Measurements from ENCODE around the gene SYNGR3. TPM values are rescaled to one million over a fixed set of nuclear protein-coding genes. Genes with fewer than 3 reads are reported as not detected.
A peak's percentile ranks its signal among the peaks of the same experiment; 100 is the strongest.

Gene SYNGR3, protein sequence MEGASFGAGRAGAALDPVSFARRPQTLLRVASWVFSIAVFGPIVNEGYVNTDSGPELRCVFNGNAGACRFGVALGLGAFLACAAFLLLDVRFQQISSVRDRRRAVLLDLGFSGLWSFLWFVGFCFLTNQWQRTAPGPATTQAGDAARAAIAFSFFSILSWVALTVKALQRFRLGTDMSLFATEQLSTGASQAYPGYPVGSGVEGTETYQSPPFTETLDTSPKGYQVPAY
- 5.5 TPM for polyA plus RNA-seq (2013, experiment 1 of 2)
- 8.5 TPM for polyA plus RNA-seq (2013, experiment 2 of 2)

DNA sequence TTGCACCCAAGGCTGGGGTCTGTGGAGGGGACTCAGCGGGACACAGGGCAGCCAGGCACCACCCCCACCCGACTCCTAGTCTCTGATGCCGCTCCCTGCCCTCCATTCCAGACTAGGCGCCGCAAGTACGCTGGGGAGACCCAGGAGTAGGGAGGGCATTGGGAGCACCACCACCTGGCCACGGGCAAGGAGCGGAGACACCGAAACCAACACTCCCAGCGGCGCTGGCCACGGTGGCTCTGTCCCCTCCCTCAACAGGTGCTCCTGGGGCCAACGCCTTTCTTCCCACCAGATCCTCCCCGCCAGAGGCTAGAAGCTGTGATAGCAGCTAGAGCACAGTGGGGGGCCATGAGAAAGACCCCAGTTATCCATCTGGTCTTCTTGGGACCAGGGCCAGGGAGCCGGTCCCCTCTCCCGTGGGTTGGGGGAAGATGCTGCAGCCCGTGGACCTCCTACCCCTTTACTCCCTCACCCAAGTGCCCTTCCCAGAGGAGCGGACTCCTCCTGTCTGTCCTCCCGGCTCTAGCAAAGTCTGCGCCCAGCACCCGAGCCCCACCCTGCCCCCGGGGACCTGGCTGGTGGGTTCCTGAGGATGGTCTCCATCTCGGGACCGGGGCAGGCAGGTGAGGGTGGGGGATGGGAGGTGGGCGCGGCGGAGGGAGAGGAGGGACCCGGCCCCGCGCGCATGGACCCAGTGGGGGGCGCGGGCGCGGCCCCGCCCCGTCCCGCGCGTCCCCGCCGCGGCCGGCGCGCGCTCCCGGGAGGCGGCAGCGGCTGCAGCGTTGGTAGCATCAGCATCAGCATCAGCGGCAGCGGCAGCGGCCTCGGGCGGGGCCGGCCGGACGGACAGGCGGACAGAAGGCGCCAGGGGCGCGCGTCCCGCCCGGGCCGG is at the start of gene SYNGR3:
SYNGR3 (plus strand) TSS at position 762 of the 892 bp plus-strand sequence. CDS start 133 bp downstream, outside the sequence.
- WGBS, result 7% methylated on average over 65 of the region's 67 CpGs
- Histone ChIP-seq H3K36me3 (ENCODE audit: insufficient read depth, low read length) (peaks cover 13% of the 10 kb centered on the region), H3K4me3 (ENCODE audit: low read length) (peak within 1 kb of the TSS; percentile 73), H3K27ac (ENCODE audit: low read depth, low read length) (peak within 1 kb of the TSS; percentile 48; the same call in 1 of the 2 replicates), H3K9me3 (ENCODE audit: insufficient read depth, low read depth, low read length) (no peaks in the 10 kb centered on the region), H3K27me3 (ENCODE audit: insufficient read depth, low read length) (peaks cover 39% of the 10 kb centered on the region), H3K9ac (ENCODE audit: low read depth, low read length) (peak within 1 kb of the TSS; percentile 58), H3K4me1 (ENCODE audit: insufficient read depth, low read length) (peaks cover 4% of the 10 kb centered on the region; the same call in 1 of the 2 replicates)

DNA sequence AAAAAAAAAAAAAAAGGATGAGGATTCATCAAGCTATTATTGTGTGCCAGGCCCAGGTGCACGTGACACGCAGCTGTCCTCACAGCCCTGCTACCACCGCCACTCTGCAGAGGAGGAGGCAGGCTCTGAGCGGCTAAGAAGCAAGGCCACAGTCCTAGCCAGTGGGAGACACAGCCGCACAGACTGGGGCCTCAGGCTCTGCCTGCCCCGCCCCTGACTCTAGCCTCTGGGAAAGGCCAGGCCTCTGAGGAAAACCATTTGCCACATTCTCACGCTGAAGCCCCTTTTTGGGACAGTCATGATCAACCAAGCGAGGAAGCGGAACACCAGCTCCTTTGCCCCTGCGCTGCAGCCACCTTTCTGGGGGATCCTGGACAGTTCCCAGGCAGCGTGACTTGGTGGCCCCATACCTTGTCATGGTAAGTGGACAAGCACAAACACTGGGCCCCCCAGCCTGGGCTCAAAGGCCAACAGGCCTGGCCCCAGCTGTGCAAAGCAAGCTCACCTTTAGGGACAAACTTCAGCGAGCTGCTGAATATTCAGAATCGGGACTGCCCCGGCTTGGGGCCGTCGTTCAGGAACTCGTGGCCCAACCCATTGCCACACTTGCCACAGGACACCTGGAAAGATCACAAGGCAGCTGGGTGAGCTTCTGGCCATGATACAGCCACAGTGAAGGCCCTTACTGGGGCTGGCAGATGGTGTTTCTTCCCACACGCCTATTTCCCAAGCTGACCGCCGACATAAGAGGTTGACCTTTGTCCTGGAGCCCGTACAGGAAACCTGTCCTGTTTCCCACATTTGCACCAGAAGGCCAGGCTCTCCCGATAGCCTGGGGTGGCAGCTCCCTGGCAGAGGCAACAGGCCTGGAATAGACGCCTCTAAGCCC is 49.3 kb upstream of the SYNGR3 start:
- Histone ChIP-seq H3K4me1 (ENCODE audit: insufficient read depth, low read length) (0 out of 2 replicates have a peak, but pooled peaks cover 5% of the 10 kb centered on the region), H3K27ac (ENCODE audit: low read depth, low read length) (no peak overlapping the region), H3K9me3 (ENCODE audit: insufficient read depth, low read depth, low read length) (no peaks in the 10 kb centered on the region), H3K36me3 (ENCODE audit: insufficient read depth, low read length) (peaks cover 21% of the 10 kb centered on the region), H3K27me3 (ENCODE audit: insufficient read depth, low read length) (peaks cover 5% of the 10 kb centered on the region; the same call in 1 of the 2 replicates), H3K4me3 (ENCODE audit: low read length) (no peak overlapping the region), H3K9ac (ENCODE audit: low read depth, low read length) (no peak overlapping the region)
- whole genome bisulfite sequencing, result 96% methylated on average over 23 of the region's 23 CpGs

DNA sequence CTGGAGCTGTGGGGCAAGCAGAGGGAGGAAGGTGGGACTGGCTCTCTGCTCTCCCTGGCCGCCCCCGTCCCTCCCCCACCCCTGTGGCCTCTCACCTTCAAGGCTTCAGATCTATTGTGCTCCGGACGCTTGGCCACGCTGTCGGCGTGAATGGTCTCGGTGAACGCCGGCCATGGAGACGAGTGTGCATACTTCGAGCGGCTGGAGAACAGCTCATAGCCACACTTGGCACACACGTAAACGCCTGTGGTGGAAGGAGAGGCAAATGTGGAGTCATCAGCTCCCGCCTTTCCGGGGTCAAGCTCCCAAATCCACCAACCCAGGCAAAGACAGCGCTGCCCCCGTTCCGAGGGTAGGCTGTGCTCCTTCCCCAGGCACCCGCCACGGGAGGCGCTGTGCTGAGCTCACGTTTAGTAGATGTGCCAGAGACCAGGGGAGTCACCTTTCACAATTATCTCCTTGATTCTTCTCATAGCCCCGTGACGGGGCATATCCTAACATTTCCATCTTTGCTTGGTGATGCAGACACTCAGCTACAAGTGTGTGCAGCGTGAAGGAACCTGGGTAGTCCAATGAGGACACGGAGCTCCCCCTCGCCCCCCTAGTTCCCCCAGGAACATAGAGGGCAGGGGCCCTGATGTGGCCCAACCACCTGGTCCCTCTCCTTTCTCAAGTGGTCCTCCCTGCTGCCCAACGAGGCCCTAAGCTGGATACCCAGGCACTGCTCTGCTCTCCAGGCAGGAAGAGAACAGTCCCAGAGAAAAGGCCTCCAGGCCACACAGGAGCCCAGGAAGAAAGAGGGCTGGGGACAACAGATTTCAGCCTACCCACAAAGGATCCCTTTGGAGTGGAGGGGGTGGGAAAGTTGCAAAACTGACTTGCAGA is 48.4 kb upstream of the SYNGR3 start:
- Histone ChIP-seq H3K27me3 (ENCODE audit: insufficient read depth, low read length) (peaks cover 5% of the 10 kb centered on the region; the same call in 1 of the 2 replicates), H3K4me1 (ENCODE audit: insufficient read depth, low read length) (0 out of 2 replicates have a peak, but pooled peaks cover 5% of the 10 kb centered on the region), H3K9me3 (ENCODE audit: insufficient read depth, low read depth, low read length) (no peaks in the 10 kb centered on the region), H3K4me3 (ENCODE audit: low read length) (peak overlapping the region; percentile 71; the same call in 1 of the 2 replicates), H3K36me3 (ENCODE audit: insufficient read depth, low read length) (peaks cover 21% of the 10 kb centered on the region), H3K9ac (ENCODE audit: low read depth, low read length) (no peak overlapping the region), H3K27ac (ENCODE audit: low read depth, low read length) (no peak overlapping the region)
- 84% methylated on average over 30 of the region's 30 CpGs for WGBS

DNA sequence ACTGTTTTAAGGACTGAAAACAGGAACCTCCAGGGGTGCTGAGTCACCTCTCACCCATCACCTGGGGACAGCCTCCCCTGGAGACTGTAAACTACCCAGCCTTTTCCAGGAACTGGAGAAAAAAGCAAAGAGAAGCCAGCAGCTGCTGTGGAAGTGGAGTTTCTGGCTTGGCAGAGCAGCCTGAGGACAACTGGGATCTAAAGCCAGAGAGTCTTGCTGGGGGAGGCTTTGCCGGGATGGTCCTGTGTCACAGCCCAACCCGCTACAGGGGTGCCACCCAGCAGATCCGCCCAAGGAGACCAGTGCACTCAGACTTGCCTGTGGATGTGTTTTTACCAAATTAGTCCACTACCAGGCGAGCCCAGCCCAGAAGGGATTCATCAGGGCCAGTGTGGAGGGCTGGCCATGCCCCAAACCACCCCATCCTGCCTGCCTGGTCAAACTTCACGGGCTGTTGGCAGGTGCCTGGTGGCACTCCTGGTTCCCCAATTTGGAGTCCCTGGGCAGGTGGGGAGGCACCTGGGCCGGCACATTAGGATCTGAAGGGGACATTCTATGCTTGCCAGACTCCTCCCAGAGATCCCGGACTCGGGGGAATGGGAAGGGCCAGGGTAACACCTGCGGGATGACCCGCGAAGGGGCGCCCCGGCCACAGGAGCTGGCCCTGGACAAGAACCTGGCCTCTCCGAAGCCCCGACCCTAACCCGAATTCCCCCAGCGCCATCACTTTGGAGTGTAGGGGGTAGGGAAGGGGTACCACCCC is 47.5 kb upstream of the SYNGR3 start:
- peak overlapping the region; percentile 37 for H3K9ac ChIP-seq (ENCODE audit: low read depth, low read length)
- no peaks in the 10 kb centered on the region for H3K9me3 ChIP-seq (ENCODE audit: insufficient read depth, low read depth, low read length)
- H3K27ac ChIP-seq (ENCODE audit: low read depth, low read length), result no peak overlapping the region
- peaks cover 5% of the 10 kb centered on the region; the same call in 1 of the 2 replicates for H3K27me3 ChIP-seq (ENCODE audit: insufficient read depth, low read length)
- 0 out of 2 replicates have a peak, but pooled peaks cover 5% of the 10 kb centered on the region for H3K4me1 ChIP-seq (ENCODE audit: insufficient read depth, low read length)
- peak overlapping the region; percentile 71 for H3K4me3 ChIP-seq (ENCODE audit: low read length)
- WGBS, result 34% methylated on average over 14 of the region's 17 CpGs
- peaks cover 21% of the 10 kb centered on the region for H3K36me3 ChIP-seq (ENCODE audit: insufficient read depth, low read length)

DNA sequence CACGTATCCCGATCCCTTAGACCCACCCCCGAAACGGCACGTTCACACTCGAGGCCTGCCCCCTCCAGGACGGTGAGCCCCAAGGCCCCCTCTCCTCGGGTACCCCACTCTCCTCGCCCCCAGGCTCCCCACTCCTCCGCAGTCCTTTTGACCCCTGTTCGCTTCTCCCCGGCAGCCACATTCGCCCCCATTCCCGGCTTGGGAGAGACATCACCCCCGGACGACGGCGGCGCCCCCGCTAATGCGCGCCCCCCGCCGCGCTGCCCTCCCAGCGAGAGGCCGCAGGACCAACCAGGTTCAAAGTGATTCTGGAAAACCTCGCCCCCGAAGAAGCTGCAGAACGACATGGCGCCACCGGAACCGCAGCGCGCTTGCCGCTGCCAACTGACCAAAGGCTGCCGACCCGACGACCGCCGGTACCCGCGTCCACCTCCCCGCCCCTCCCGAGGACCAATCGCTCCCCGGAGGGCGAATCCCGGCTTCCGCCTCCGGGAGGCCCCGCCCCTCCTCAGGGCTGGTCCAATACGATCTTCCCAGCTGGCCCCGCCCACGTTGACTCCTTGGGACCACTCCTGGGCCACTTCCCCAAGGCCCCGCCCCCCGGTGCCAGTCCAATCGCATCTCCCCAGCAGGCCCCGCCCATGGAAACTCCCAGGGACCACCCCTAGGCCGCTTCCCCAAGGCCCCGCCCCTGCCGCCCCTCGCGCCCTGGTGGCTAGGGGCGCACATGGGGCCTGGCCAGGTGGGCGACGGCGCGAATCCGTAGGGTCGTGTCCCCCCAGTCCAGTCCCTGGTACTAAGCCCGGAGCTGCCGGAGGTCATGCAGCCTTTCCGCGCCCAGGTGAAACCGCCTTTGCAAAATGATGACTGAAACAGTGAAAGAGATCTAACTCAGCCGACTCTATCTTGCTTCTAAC is 46.7 kb upstream of the SYNGR3 start, which contains the start of gene MSRB1:
MSRB1 (minus strand) TSS at position 390 of the 917 bp plus-strand sequence; CDS start at position 347, 43 bp downstream.
- H3K4me1 ChIP-seq (ENCODE audit: insufficient read depth, low read length), result 0 out of 2 replicates have a peak, but pooled peaks cover 5% of the 10 kb centered on the region
- H3K9me3 ChIP-seq (ENCODE audit: insufficient read depth, low read depth, low read length), result no peaks in the 10 kb centered on the region
- H3K27me3 ChIP-seq (ENCODE audit: insufficient read depth, low read length), result peaks cover 5% of the 10 kb centered on the region; the same call in 1 of the 2 replicates
- no peak within 1 kb of the TSS for H3K27ac ChIP-seq (ENCODE audit: low read depth, low read length)
- H3K4me3 ChIP-seq (ENCODE audit: low read length), result peak within 1 kb of the TSS; percentile 71
- peak within 1 kb of the TSS; percentile 37 for H3K9ac ChIP-seq (ENCODE audit: low read depth, low read length)
- H3K36me3 ChIP-seq (ENCODE audit: insufficient read depth, low read length), result peaks cover 20% of the 10 kb centered on the region
- WGBS, result 5% methylated on average over 77 of the region's 77 CpGs

DNA sequence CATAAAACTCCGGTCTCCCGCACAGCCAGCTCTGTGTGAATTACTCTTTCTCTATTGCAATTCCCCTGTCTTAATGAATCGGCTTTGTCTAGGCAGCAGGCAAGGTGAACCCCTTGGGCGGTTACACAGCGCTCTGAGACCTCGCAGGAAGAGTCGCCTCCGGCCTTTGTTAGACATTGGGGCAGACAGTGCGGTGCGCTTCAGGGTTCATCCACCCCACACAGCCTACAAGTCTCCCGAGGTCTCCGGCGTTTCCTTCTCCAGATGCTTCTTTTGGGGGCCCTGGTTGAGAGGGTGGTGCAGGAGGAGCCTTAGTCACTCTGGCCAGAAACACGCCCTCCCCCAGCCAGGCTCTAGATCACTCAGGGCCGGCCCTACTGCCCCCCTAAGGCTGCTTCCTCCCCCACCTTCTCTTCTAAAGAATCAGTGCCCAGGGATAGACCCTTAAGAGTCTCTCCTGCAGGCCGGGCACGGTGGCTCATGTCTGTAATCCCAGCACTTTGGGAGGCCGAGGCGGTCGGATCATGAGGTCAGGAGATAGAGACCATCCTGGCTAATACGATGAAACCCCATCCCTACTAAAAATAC is 45.1 kb upstream of the SYNGR3 start:
- Histone ChIP-seq H3K27me3 (ENCODE audit: insufficient read depth, low read length) (peaks cover 5% of the 10 kb centered on the region; the same call in 1 of the 2 replicates), H3K36me3 (ENCODE audit: insufficient read depth, low read length) (peaks cover 8% of the 10 kb centered on the region), H3K27ac (ENCODE audit: low read depth, low read length) (no peak overlapping the region), H3K9ac (ENCODE audit: low read depth, low read length) (no peak overlapping the region), H3K9me3 (ENCODE audit: insufficient read depth, low read depth, low read length) (no peaks in the 10 kb centered on the region), H3K4me3 (ENCODE audit: low read length) (no peak overlapping the region), H3K4me1 (ENCODE audit: insufficient read depth, low read length) (0 out of 2 replicates have a peak, but pooled peaks cover 5% of the 10 kb centered on the region)
- WGBS, result 87% methylated on average over 20 of the region's 21 CpGs

DNA sequence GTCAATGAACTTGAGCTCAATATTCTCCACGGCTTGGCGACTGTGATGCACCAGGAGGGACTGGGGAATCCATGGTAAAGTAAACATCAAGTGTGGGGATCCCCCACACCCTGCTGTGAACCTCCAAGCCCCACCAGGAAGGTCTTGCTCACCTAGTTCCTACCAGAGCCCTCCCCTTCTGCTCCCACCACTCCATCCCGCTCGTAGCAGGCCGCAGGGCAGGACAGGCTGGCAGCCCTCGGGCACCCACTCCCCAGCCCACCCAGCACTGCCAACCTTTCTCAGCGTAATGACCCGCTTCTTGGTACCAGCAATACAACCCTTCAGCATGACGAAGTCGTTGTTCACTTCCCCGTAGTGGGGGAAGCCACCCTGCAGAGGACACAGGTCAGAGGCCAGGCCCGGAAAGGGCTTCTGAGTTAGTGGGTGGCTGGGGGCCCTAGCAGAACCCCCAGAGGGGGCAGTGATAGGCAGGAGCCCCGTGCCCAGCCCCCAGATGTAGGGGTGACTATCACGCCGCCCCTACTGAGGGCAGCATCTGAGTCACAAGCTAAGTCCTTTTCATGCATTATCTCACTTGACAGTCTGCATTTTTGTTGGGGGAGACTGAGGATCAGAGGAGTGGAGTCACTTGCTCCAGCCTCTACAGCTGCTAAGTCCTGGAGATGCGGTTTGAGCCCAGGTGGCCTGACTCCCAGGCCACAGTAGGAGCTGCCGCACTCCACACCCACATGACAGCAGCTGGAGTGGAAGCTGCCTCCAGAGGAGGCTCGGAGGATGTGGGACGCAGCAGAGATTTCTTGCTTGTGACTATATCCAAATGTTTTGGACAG is 44.0 kb upstream of the SYNGR3 start:
- Histone ChIP-seq H3K4me1 (ENCODE audit: insufficient read depth, low read length) (0 out of 2 replicates have a peak, but pooled peaks cover 5% of the 10 kb centered on the region), H3K9ac (ENCODE audit: low read depth, low read length) (no peak overlapping the region), H3K27ac (ENCODE audit: low read depth, low read length) (no peak overlapping the region), H3K9me3 (ENCODE audit: insufficient read depth, low read depth, low read length) (no peaks in the 10 kb centered on the region), H3K4me3 (ENCODE audit: low read length) (no peak overlapping the region), H3K27me3 (ENCODE audit: insufficient read depth, low read length) (peaks cover 5% of the 10 kb centered on the region; the same call in 1 of the 2 replicates), H3K36me3 (ENCODE audit: insufficient read depth, low read length) (peaks cover 2% of the 10 kb centered on the region)
- WGBS, result 91% methylated on average over 19 of the region's 19 CpGs

Measured in HUES64 (cell line).